NCI-H1092 treated with DMSO at 0.1 percent for 48 hours (cell line): ENCODE results near the gene SFMBT2.

Experiments
- DNase-seq: peaks from one replicate; lab custom pipeline; 2025; lab: John Stamatoyannopoulos, UW

SFMBT2 gene

DNA sequence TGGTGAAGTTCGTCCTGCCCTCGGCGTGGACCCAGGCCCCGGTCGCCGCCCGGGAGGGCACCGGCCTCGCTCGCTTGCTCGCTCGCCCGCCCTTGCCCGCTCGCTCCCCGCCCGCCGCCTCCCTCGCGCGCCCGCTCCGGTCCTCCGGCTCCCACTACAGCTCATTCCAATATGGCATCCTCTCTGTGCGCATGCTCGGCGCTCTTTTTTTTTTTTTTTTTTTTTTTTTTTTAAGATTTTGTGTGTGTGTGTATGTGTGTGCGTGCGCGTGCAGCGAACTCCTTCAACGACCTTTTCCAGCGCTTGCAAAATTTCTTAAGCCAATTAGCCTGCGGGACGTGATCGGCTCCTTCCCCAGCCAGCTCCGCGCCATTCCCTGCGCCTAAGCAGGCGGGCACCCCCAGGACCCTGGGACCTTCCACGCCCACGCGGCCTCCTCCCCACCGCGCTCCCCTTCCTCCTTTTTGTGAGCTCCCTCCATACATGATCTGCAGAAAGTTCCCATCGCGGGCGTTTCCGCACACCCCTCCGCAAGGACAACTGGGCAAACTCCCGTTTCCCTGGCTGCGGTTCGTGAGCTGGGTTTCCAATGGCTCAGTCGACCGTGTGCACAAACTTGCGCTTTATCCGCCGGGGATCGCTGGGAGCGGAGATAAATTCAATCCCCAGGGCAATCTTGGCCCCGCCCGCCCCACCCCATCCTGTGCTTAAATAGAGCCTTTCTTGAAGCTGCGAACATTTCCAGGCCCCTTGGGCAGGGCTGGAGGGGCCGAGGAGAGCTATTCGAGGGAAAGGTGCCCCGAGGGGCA lies at the start of gene SFMBT2:
Gene SFMBT2, minus strand, starts transcription at position 173 of the 809 bp plus-strand sequence. CDS start 29,136 bp downstream, outside the sequence.
- DNase-seq: peak; percentile 47

DNA sequence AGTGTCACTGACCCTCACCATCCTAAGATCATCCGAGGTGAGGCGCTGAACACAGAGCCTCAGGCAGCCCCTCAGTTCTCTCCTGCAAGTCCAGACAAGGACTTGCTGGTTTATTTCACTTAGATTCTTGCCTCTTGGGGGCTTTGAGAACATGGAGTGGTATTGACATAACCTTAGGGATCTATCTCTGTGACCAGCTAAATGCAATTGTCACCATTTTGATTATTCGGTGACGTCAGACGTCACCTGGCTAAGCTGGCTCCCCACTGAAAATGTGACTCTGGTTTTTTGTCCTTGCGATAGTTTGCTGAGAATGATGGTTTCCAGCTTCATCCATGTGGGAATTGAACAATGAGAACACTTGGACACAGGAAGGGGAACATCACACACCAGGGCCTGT lies 49.2 kb upstream of the SFMBT2 start:
- DNase-seq: no peak

GRCh38 chr10:7458556-7458955 lies 47.7 kb upstream of the SFMBT2 start:
- DNase-seq: no peak

- DNase-seq: no peak
These were observed 46.9 kb upstream of the SFMBT2 start for GRCh38 chr10:7457478-7458316.

DNA sequence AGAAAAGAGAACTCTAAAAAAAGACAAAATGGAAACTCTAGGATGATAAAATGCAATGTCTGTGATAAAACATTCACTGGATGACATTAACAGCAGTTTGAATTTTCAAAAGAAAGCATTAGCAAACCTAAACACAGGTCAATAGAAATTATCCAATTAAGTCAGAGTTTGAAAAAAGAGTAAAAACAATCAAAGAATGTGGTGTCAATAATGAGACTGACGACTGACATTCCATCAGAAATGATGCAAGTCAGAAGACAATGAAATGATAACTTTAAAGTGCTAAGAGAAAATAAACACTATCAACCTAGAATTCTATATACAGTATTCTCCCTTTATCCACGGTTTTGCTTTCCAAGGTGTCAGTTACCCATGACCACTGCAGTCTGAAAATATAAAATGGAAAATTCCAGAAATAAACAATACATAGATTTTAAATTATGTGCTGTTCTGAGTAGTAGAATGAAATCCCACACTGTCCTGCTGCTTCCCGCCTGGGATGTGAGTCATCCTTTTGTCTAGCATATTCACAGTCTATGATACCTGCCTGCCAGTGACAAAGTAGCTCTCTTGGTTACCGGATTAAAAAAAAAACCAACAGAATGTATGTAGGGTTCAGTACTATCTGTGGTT lies 38.3 kb upstream of the SFMBT2 start:
- no peak for DNase-seq

DNA sequence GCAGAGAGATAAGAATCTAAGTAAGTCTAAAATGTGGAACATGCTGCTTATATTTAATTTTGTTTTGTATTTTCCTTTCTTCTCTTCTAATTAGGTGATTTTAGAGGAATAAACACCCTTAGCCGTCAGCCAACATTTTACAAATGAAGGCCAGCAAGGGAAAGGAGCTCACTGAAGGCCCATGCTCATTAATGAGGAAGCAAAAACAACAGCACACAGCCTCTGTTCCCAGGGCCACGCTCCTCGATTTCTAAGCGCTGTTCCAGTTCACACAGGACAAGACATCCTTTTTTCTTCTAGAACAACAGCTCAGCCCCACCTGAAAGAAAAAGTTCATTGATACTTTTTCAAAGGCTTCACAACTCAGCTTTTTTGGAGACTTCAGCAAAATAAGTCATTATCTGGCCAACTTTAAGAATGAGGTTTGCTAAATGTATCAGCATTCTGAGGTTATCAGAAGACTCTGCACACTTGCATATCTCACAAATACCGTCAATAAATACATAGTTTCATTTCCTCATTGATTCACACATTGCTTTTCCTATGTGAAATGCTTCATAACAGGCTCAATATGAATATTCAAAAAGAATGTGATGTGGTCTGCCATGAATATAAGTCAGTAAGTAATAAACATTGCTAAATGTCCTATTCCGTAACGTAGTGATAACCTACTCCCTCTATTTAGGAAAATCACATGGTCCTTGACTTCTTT lies 34.8 kb upstream of the SFMBT2 start:
- DNase-seq: no peak

DNA sequence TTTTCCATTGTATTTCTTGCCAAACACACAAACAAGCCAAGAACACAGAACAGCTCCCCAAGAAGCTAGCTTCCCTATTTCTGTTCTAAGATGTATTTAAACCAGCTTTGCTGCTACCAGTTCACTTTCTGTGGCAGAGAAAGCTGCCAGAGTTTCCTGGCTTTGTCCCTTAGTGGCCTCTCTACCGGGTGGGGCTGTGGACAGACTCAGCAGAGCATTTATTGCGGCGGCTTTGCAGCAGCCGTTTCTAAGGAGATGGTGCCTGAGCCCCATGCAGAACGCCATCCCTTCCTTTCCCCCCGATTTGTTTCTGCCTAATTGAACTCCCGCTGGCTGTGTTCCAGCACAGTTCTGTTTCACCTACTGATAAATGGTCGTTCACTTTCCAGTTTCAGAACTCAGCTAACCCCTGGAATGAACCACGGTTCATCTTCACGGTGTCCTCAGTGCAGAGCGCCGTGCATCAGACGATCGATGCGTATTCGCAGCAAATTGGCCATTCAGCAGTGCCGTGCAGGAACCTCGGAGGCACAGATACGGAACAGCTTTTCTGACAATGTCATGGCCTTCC lies 33.8 kb upstream of the SFMBT2 start:
- DNase-seq: peak; percentile 67

GRCh38 chr10:7443036-7443435 lies 32.2 kb upstream of the SFMBT2 start:
- no peak for DNase-seq

GRCh38 chr10:7441403-7442147 lies 30.7 kb upstream of the SFMBT2 start:
- no peak for DNase-seq

DNA sequence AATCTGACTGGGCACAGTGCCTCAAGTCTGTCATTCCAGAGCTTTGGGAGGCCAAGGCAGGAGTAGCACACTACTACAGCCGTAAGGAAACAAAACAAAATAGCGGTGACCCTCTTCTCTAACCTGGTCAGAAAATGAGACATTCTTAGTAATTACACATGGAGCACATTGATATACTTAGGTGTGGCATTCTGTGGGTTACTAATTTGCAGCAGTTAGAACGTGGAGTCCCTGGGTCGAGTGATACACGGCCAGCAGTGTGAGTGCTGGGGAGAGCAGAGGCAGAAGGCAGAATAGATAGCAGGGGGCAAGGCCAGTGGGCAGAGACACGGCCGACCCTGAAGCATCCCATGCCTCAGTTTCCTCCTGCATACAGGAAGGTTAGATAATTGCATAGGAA lies 28.9 kb upstream of the SFMBT2 start:
- DNase-seq: no peak

DNA sequence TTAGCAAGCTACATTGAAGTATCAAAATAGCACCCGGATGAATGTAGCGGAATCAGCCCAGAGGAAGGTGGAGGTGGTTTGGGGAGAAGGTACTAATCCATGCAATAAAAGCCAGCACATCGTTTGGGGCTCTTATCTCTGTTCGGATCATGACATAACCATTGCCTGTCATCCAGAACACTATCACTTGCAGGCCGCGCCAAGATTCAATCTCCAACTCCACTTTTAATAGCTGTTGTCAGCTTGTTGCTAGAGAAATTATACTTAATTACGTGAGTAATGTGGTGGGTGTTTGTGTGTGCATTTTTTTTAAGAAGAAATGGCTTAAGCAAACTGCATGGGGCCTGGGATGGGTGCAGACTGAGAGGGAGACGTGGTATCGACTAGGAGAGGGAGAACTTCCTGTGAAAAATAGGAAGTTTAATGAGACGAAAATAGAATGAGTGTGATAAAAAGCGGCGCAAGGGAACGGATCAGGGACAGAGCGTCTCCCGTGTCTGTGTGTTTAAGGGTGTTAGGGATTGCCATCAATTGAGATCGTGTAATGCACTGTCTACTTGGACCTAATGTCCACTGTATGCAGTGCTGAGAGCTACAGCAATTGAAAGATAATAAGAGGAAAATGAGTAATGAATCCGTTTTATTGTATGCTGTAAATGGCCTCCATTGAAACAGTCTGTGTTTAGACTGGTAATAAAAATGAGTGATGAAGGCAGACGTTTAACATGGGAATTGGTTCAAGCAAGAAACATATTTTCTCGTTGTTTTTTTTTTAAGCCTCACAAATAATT lies 27.6 kb upstream of the SFMBT2 start:
- DNase-seq: peak; percentile 72

DNA sequence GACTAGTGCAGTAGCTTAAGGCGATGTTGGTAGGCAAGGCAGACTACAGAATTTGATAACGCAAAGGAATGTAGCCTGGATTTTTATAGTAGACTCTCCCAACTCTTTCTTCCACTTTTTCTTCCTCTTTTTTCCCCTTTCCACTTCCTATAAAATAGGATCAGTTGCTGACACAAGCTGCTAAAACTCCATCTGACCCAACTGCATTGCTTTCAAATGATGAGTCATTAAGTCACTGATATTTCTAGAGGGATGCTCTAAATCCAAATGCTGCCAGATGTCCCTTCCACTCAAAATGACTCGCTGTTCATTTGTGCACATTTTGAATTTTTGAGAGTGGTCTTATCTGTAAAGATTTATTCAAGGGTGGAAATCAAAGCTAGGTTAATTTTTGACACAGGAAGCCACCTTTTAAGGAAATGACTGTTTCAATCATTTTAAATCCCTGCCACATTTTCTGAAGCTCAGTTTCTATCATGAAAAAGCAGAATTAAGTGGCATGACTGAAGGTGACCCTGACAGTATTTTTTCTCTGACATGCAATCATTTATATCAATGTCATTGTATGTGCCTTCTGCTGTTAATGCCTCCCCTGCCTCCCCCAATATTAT lies 25.8 kb upstream of the SFMBT2 start:
- no peak for DNase-seq

- DNase-seq: no peak
These were observed 24.8 kb upstream of the SFMBT2 start for GRCh38 chr10:7435674-7436073.

- no peak for DNase-seq
These were observed 23.5 kb upstream of the SFMBT2 start for GRCh38 chr10:7434378-7434777.

DNA sequence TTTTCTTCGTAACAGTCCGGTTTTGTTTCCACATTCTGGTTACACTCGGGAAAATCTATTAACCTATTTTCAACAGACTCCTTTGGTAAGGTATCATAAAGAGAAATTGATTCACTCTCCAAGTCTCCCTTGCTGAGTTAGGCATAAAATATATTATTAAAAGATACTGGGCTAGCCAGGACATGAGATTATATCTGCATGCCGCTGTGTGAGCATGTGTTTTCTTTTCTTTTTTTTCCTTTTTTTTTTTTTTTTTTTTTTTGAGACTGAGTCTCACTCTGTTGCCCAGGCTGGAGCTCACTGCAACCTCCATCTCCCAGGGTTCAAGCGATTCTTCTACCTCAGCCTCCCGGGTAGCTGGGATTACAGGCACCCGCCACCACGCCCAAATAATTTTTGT lies 23.0 kb upstream of the SFMBT2 start:
- no peak for DNase-seq

GRCh38 chr10:7432884-7433726 lies 22.3 kb upstream of the SFMBT2 start:
- DNase-seq: peak; percentile 93

GRCh38 chr10:7428673-7429350 lies 18.0 kb upstream of the SFMBT2 start:
- DNase-seq: no peak

DNA sequence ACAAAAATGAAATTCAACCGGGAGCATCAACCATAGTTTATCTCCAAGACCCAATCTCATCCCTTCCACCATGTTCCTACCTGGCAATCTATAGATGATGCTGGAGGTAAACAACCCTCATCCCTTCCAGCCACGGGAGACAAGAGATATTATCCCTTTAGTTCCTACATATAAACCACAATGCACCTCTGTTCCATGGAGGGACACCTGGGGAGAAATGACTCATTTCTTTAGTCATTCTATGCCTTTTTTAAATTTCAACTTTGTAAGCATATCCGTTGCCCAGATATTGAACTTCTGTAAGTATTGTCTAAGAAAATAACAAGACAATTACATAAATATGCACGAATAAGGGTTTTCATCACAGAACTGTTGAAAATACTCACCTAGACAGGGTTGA lies 15.5 kb upstream of the SFMBT2 start:
- no peak for DNase-seq
